Pons (tissue), 1 donor: ENCODE measurements around the gene KSR2.

Experiments
- DNase-seq: peaks from one replicate; pipeline ENCODE4 v3.0.0-alpha.2; 2016; ENCODE audit warnings: low spot score

KSR2 gene

GRCh38 chr12:117526757-117527478 is 441.9 kb downstream of the KSR2 start:
- no peak for DNase-seq

GRCh38 chr12:117525766-117526165 is 443.0 kb downstream of the KSR2 start:
- no peak for DNase-seq

GRCh38 chr12:117524806-117525205 is 444.0 kb downstream of the KSR2 start:
- no peak for DNase-seq

- DNase-seq, result no peak
Observed at GRCh38 chr12:117523971-117524370, 444.8 kb downstream of the KSR2 start.

GRCh38 chr12:117522559-117522958 is 446.2 kb downstream of the KSR2 start:
- DNase-seq, result no peak

GRCh38 chr12:117521867-117522266 is 446.9 kb downstream of the KSR2 start:
- no peak for DNase-seq

- DNase-seq, result no peak
Observed at GRCh38 chr12:117521346-117521745, 447.4 kb downstream of the KSR2 start.

- DNase-seq, result peak; percentile 14
Observed at GRCh38 chr12:117518594-117519270, 450.1 kb downstream of the KSR2 start.

- no peak for DNase-seq
Observed at GRCh38 chr12:117517219-117517739, 451.5 kb downstream of the KSR2 start.

- DNase-seq, result no peak
Observed at GRCh38 chr12:117516034-117516433, 452.8 kb downstream of the KSR2 start.

GRCh38 chr12:117514016-117514415 is 454.8 kb downstream of the KSR2 start:
- peak; percentile 53 for DNase-seq

- peak; percentile 5 for DNase-seq
Observed at GRCh38 chr12:117513353-117513752, 455.4 kb downstream of the KSR2 start.

GRCh38 chr12:117508468-117508867 is 460.3 kb downstream of the KSR2 start:
- DNase-seq, result no peak

- no peak for DNase-seq
Observed at GRCh38 chr12:117507548-117507947, 461.2 kb downstream of the KSR2 start.

- DNase-seq, result no peak
Observed at GRCh38 chr12:117506333-117506732, 462.5 kb downstream of the KSR2 start.

- DNase-seq, result peak; percentile 12
Observed at GRCh38 chr12:117502633-117503032, 466.2 kb downstream of the KSR2 start.

GRCh38 chr12:117502233-117502632 is 466.6 kb downstream of the KSR2 start:
- DNase-seq, result no peak

- DNase-seq, result no peak
Observed at GRCh38 chr12:117501076-117501869, 467.5 kb downstream of the KSR2 start.

GRCh38 chr12:117499759-117500485 is 468.9 kb downstream of the KSR2 start:
- DNase-seq, result no peak

GRCh38 chr12:117498880-117499279 is 469.9 kb downstream of the KSR2 start:
- no peak for DNase-seq

- no peak for DNase-seq
Observed at GRCh38 chr12:117498256-117498655, 470.5 kb downstream of the KSR2 start.

GRCh38 chr12:117497407-117497806 is 471.4 kb downstream of the KSR2 start:
- no peak for DNase-seq
